GM12874 (cell line): ENCODE results near the gene DRAXIN.

Source experiments
- CTCF ChIP-seq: IDR thresholded peaks from 2 replicates; pipeline ENCODE4 v1.5.1; 2011; ENCODE audit warnings: low read depth, mild to moderate bottlenecking, control low read depth, low read length, moderate library complexity; ENCODE audit not compliant: insufficient read depth

Gene DRAXIN

GRCh38 chr1:11701551-11701961 lies 10.0 kb downstream of the DRAXIN start:
- TF ChIP-seq CTCF = no peak

GRCh38 chr1:11701981-11702803 lies 10.7 kb downstream of the DRAXIN start:
- no peak for TF ChIP-seq CTCF

- no peak for TF ChIP-seq CTCF
Observed at GRCh38 chr1:11703357-11704193, 12.1 kb downstream of the DRAXIN start.

- no peak for TF ChIP-seq CTCF
Observed at GRCh38 chr1:11704194-11704529, 12.7 kb downstream of the DRAXIN start.

GRCh38 chr1:11704691-11705475 lies 13.4 kb downstream of the DRAXIN start:
- no peak for TF ChIP-seq CTCF

DNA sequence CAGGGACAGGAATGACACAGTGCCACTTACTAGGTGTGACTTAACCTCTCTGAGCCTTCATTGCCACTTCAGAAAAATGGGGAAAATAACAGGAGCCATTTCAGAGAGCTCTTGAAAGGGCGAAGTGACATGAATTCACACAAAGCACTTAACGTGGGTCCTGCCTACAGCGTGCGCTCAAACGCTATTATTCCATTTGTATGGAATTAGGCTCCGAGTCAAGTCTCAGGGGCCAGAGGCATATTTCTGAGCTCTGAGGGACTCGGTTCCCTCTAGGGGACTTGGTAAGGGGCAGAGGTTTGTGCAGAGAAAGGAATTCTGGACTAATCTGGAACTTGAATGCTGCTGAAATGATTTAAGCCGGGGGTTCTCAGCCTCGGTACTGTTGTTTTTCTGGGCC lies 14.1 kb downstream of the DRAXIN start:
- no peak for TF ChIP-seq CTCF

DNA sequence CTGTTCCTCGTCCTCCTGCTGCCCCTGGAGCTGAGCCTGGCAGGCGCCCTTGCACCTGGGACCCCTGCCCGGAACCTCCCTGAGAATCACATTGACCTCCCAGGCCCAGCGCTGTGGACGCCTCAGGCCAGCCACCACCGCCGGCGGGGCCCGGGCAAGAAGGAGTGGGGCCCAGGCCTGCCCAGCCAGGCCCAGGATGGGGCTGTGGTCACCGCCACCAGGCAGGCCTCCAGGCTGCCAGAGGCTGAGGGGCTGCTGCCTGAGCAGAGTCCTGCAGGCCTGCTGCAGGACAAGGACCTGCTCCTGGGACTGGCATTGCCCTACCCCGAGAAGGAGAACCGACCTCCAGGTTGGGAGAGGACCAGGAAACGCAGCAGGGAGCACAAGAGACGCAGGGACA lies 14.8 kb downstream of the DRAXIN start:
- no peak for TF ChIP-seq CTCF
